Measurements from ENCODE around the gene LAMA5. TPM values are rescaled to one million over a fixed set of nuclear protein-coding genes. Genes with fewer than 3 reads are reported as not detected.

The LAMA5 gene
- total and polyA plus RNA-seq, 7 donors: 1.8 to 409 (median 56.5) TPM

GRCh38 chr20:62307226-62308101 lies 59.6 kb downstream of the LAMA5 start:
- WGBS, 2 donors: 79 to 87% methylated on average over 42 of the region's 42 CpGs
- Histone ChIP-seq H3K27ac (peak overlapping the region in 3 of 4 donors; percentile 93 to 99 (median 97)), H3K9me3 (no peaks in the 10 kb centered on the region), H3K4me3 (no peak overlapping the region), H3K36me3 (peaks cover 64 to 82% (median 66%) of the 10 kb centered on the region in 4 donors), H3K4me1 (peaks cover 0 to 49% (median 34%) of the 10 kb centered on the region in 4 donors), H3K27me3 (no peaks in the 10 kb centered on the region)
- no peak for TF ChIP-seq POLR2A (IDR thresholded peaks at IDR 0.05)
- no peak for TF ChIP-seq CTCF (IDR thresholded peaks at IDR 0.05)
- TF ChIP-seq EP300 (IDR thresholded peaks at IDR 0.05): no peak
- peak in 1 of 4 donors; percentile 7 for TF ChIP-seq POLR2AphosphoS5 (IDR thresholded peaks at IDR 0.05)
- intact Hi-C loops (cut with DNase I): loop anchor here (5.0 kb wide), 1 partner anchor 40 kb away; no protein-coding TSS in a partner anchor
- no peak for DNase-seq

- no peak for TF ChIP-seq CTCF (IDR thresholded peaks at IDR 0.05)
- peak in 2 of 4 donors; percentile 3 to 4 for TF ChIP-seq POLR2AphosphoS5 (IDR thresholded peaks at IDR 0.05)
- no peak for TF ChIP-seq EP300 (IDR thresholded peaks at IDR 0.05)
- no peak for TF ChIP-seq POLR2A (IDR thresholded peaks at IDR 0.05)
- Histone ChIP-seq H3K36me3 (peaks cover 55 to 74% (median 57%) of the 10 kb centered on the region in 4 donors), H3K4me1 (peaks cover 0 to 55% (median 37%) of the 10 kb centered on the region in 4 donors), H3K9me3 (no peaks in the 10 kb centered on the region), H3K27ac (peak overlapping the region; percentile 8 to 99 (median 95)), H3K27me3 (no peaks in the 10 kb centered on the region), H3K4me3 (no peak overlapping the region)
- intact Hi-C loops (cut with DNase I): loop anchor here (5.0 kb wide), 1 partner anchor 41 kb away; no protein-coding TSS in a partner anchor
- no peak for DNase-seq
- 94% methylated on average over 27 of the region's 27 CpGs for WGBS, 2 donors
Measured at GRCh38 chr20:62306414-62307187, 60.5 kb downstream of the LAMA5 start.

DNA sequence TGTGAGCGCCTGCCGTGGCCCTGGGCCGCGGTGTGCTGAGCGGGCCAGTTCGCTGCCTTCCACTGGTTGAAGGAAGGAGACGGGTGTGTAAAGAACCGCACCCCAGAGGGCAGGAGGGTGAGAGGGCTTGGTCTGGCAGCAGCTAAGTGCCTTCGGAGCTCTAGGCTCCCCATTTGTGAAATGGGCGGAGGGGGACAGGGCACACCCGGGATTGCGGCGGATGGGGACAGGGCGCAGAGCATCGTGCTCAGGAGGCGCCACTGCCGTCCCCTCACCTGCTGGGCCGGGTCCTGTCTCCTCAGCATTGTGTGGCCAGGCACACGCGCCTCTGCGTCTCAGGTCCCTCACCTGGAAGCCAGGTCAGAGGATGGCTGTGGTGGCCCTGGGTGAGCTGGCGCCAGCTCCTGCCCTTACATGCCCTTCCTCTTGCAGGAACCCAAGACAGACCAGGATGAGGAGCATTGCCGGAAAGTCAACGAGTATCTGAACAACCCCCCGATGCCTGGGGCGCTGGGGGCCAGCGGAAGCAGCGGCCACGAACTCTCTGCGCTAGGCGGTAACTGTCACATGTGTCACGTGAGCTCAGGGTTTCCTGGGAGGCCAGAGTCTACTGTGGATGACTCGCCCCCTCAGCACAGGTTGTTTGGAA lies 61.2 kb downstream of the LAMA5 start:
- Histone ChIP-seq H3K4me1 (peaks cover 0 to 50% (median 34%) of the 10 kb centered on the region in 4 donors), H3K36me3 (peaks cover 48 to 66% (median 50%) of the 10 kb centered on the region in 4 donors)

DNA sequence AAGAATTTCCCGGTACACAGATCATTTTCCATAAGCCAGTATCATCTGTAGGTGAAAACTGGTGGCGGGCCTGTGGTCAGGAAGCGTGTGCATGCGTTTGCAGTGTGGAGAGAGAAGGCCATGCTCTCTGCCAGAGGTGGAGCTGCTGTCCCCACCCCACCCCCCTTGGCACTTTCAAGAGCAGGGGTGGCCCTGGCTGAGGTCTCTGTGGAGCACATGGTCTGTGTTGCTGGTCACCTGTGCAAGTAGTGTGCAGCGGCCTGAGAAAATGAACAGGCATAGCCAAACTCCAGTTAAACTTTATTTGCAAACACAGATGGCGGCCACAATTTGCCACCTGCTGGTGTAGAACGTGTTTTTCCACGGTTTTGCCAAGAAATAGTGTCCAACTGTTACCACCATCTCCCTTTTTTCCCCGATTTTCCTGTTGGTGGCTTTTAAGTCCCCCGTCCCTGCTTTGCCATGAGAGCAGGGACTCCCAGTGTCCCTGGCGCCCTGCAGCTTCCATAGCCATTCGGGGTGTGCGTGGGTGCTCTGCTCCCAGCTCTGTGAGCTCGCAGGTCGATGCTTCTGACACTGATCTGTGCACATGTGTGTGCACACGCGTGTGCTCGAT lies 61.9 kb downstream of the LAMA5 start:
- TF ChIP-seq CTCF (IDR thresholded peaks at IDR 0.05) (no peak), POLR2AphosphoS5 (IDR thresholded peaks at IDR 0.05) (peak in 2 of 4 donors; percentile 5 to 6)
- H3K36me3 ChIP-seq: peaks cover 42 to 60% (median 44%) of the 10 kb centered on the region in 4 donors
- DNase-seq: no peak
- no peaks in the 10 kb centered on the region for H3K27me3 ChIP-seq
- H3K4me1 ChIP-seq: peaks cover 0 to 50% (median 31%) of the 10 kb centered on the region in 4 donors
- H3K27ac ChIP-seq: peak overlapping the region in 3 of 4 donors; percentile 93 to 99 (median 97)
- H3K9me3 ChIP-seq: no peaks in the 10 kb centered on the region
- no peak overlapping the region for H3K4me3 ChIP-seq
- intact Hi-C loops (cut with DNase I): loop anchor here (5.0 kb wide), 1 partner anchor 42 kb away; no protein-coding TSS in a partner anchor
- WGBS, 2 donors: 82 to 86% methylated on average over 18 of the region's 18 CpGs

More for the DNA sequence above, 61.2 kb downstream of the LAMA5 start:
- Histone ChIP-seq H3K4me3 (no peak overlapping the region), H3K9me3 (no peaks in the 10 kb centered on the region), H3K27me3 (no peaks in the 10 kb centered on the region), H3K27ac (peak overlapping the region; percentile 8 to 99 (median 95))
- intact Hi-C loops (cut with DNase I): loop anchor here (5.0 kb wide), 1 partner anchor 41 kb away; no protein-coding TSS in a partner anchor
- no peak for DNase-seq
- 88 to 90% methylated on average over 33 of the region's 33 CpGs for WGBS, 2 donors
- TF ChIP-seq EP300 (IDR thresholded peaks at IDR 0.05): no peak
- TF ChIP-seq POLR2AphosphoS5 (IDR thresholded peaks at IDR 0.05): peak in 2 of 4 donors; percentile 6 to 22

All from sigmoid colon (tissue), 7 donors.